Measurements from ENCODE around the gene TAGLN2. TPM values are rescaled to one million over a fixed set of nuclear protein-coding genes. Genes with fewer than 3 reads are reported as not detected.

TAGLN2 gene
- total and polyA plus RNA-seq, 9 of the 15 experiments (the other 6 are each of a cell fraction or from before 2014, with no cell fraction given): 192 to 683 (median 455) TPM

- TF ChIP-seq PBX2 (CRISPR knock-in tag; IDR thresholded peaks at IDR 0.05; ENCODE audit: low read depth) (no peak), PBX2 (tag; conservative IDR thresholded peaks at IDR 0.05; ENCODE audit: low read depth) (0 out of 2 replicates have a peak, but pooled peaks have one; percentile 21), TCFL5 (CRISPR knock-in tag; conservative IDR thresholded peaks at IDR 0.05) (no peak), ZNF316 (IDR thresholded peaks at IDR 0.05) (peak; percentile 100), PREB (CRISPR knock-in tag; IDR thresholded peaks at IDR 0.05) (no peak), XRCC4 (IDR thresholded peaks at IDR 0.05; ENCODE audit: extremely low read depth, insufficient read depth, insufficient read length) (no peak), PKNOX1 (IDR thresholded peaks at IDR 0.05) (no peak), CEBPB (tag; IDR thresholded peaks at IDR 0.05) (peak; percentile 96), MAFG (tag; conservative IDR thresholded peaks at IDR 0.05) (peak; percentile 99), PPARD (CRISPR knock-in tag; IDR thresholded peaks at IDR 0.05) (no peak), ATF7 (IDR thresholded peaks at IDR 0.05) (peak; percentile 28; the same call in 1 of the 2 replicates), RNF219 (CRISPR knock-in tag; IDR thresholded peaks at IDR 0.05) (no peak), NFE2 (IDR thresholded peaks at IDR 0.05; ENCODE audit: low read depth) (peak; percentile 85), HDAC8 (tag; IDR thresholded peaks at IDR 0.05) (no peak), PTRF (tag; IDR thresholded peaks at IDR 0.05) (no peak), JUN (IDR thresholded peaks at IDR 0.05; ENCODE audit: borderline replicate concordance, low read depth, low read length) (0 out of 2 replicates have a peak, but pooled peaks have one; percentile 20), JUN (CRISPR knock-in tag; IDR thresholded peaks at IDR 0.05; ENCODE audit: borderline replicate concordance) (no peak), BACH1 (tag; IDR thresholded peaks at IDR 0.05) (peak; percentile 94), C11orf30 (IDR thresholded peaks at IDR 0.05; ENCODE audit: low read depth) (peak; percentile 99), SMARCC2 (IDR thresholded peaks at IDR 0.05; ENCODE audit: low read depth) (0 out of 2 replicates have a peak, but pooled peaks have one; percentile 37), HDAC3 (IDR thresholded peaks at IDR 0.05; ENCODE audit: borderline replicate concordance, partially characterized antibody) (no peak), MTA1 (IDR thresholded peaks at IDR 0.05; ENCODE audit: borderline replicate concordance) (no peak), MAFF (IDR thresholded peaks at IDR 0.05; ENCODE audit: low read length) (peak; percentile 91)
Observed at GRCh38 chr1:159879977-159880376, 45.3 kb downstream of the TAGLN2 start (continued).
